PC-9 (cell line): Measurements from ENCODE around the gene KAT8. TPM values are rescaled to one million over a fixed set of nuclear protein-coding genes. Genes with fewer than 3 reads are reported as not detected.
A peak's percentile ranks its signal among the peaks of the same experiment; 100 is the strongest.

Source experiments
- BruUV-seq: library from RNA; stranded (reverse); fragments of 400-500 nt; replicated peaks from 2 replicates; lab custom pipeline; 2021; lab: Mats Ljungman, UMichigan
- CTCF ChIA-PET: fragments of 300-600 bp; sonication (Branson Sonifier 250); formaldehyde crosslinking; loops from one replicate; lab custom pipeline; 2022; ENCODE audit warnings: antibody characterized with exemption; lab: Charles Lee
- POLR2A ChIA-PET: fragments of 300-600 bp; sonication (Branson Sonifier 250); formaldehyde crosslinking; loops from one replicate; lab custom pipeline; 2022; ENCODE audit warnings: antibody characterized with exemption; ENCODE audit not compliant: unreplicated experiment; lab: Charles Lee
- DNase-seq, 2 experiments: peaks; one replicate each; pipeline versions ENCODE4 v3.0.0 to v3.0.0-alpha.2; 2015 to 2022; ENCODE audit warnings: mixed read lengths in 1 of 2
- H2AFZ ChIP-seq: fragments of 200-600 bp; sonication (generic); 2 replicates; pipeline ENCODE4 v1.8.1; 2017; ENCODE audit warnings: antibody characterized with exemption
- H3F3A ChIP-seq: fragments of 200-600 bp; sonication (generic); 2 replicates; pipeline ENCODE4 v1.8.1; 2017; ENCODE audit warnings: antibody characterized with exemption, mild to moderate bottlenecking, low read depth; ENCODE audit not compliant: insufficient read depth
- H3K27ac ChIP-seq: fragments of 200-600 bp; sonication (generic); 2 replicates; pipeline ENCODE4 v1.6.1; 2016; ENCODE audit warnings: mixed run types
- H3K27me3 ChIP-seq: fragments of 200-600 bp; sonication (generic); 2 replicates; pipeline ENCODE4 v1.6.1; 2016; ENCODE audit warnings: low read depth, mixed run types; ENCODE audit not compliant: insufficient read depth
- H3K36me3 ChIP-seq: fragments of 200-600 bp; sonication (generic); 2 replicates; pipeline ENCODE4 v1.6.1; 2016; ENCODE audit warnings: low read depth, mixed run types
- H3K4me1 ChIP-seq: fragments of 200-600 bp; sonication (generic); replicated peaks from 2 replicates; pipeline ENCODE4 v1.6.1; 2016; ENCODE audit warnings: mixed run types; ENCODE audit not compliant: insufficient read depth
- H3K4me2 ChIP-seq: fragments of 200-600 bp; sonication (generic); 2 replicates; pipeline ENCODE4 v1.6.1; 2017; ENCODE audit warnings: mixed run types
- H3K4me3 ChIP-seq: fragments of 200-600 bp; sonication (generic); 2 replicates; pipeline ENCODE4 v1.6.1; 2016; ENCODE audit warnings: mixed run types
- H3K79me2 ChIP-seq: fragments of 200-600 bp; sonication (generic); 2 replicates; pipeline ENCODE4 v1.6.1; 2017; ENCODE audit warnings: low read depth, mixed run types
- H3K9me2 ChIP-seq: fragments of 200-600 bp; sonication (generic); 2 replicates; pipeline ENCODE4 v1.8.1; 2017; ENCODE audit warnings: mild to moderate bottlenecking; ENCODE audit not compliant: insufficient read depth
- H3K9me3 ChIP-seq: fragments of 200-600 bp; sonication (generic); 2 replicates; pipeline ENCODE4 v1.8.1; 2016; ENCODE audit warnings: low read depth; ENCODE audit not compliant: insufficient read depth
- H4K20me1 ChIP-seq: fragments of 200-600 bp; sonication (generic); 2 replicates; pipeline ENCODE4 v1.8.1; 2017; ENCODE audit not compliant: insufficient read depth
- EZH2 ChIP-seq: fragments of 200-600 bp; sonication (generic); IDR thresholded peaks from 2 replicates; pipeline ENCODE4 v1.8.0; 2017; ENCODE audit warnings: antibody characterized with exemption, low read depth
- intact Hi-C: fragments of 100-400 bp; cut with micrococcal nuclease; formaldehyde crosslinking; loops from one replicate; pipeline ENCODE4 v1.10.0; 2022; ENCODE audit not compliant: unreplicated experiment
- total RNA-seq: library from RNA; stranded (reverse); gene quantifications from 2 replicates; pipeline ENCODE4 v1.2.3, GENCODE V29; 2021
- TF ChIP-seq, protein P1 (sequence below): fragments of 200-600 bp; sonication (generic); conservative IDR thresholded peaks from 2 replicates; pipeline ENCODE4 v1.6.1; 2017; ENCODE audit warnings: mixed run types, antibody characterized with exemption, mild to moderate bottlenecking, moderate library complexity

KAT8 gene
- total RNA-seq, 1 experiment from 2014 or later = 81.4 TPM

DNA sequence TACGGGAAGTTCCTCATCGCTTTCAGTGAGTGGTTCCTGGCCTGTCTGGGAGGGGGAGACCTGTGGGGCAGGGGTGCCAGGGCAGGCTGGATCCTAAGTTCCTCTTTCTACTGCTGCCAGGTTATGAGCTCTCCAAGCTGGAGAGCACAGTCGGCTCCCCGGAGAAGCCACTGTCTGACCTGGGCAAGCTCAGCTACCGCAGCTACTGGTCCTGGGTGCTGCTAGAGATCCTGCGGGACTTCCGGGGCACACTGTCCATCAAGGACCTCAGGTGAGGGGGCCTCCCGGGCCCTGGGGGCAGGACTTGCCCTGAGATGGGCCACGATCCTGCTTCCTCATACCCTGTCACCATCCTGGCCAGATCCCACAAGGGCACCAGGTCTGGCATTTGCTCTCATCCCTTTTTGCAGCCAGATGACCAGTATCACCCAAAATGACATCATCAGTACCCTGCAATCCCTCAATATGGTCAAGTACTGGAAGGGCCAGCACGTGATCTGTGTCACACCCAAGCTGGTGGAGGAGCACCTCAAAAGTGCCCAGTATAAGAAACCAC is 12.9 kb downstream of the KAT8 start:
- Histone ChIP-seq H3K4me2 (peak overlapping the region; percentile 61), H4K20me1 (no peaks in the 10 kb centered on the region), H3K36me3 (no peaks in the 10 kb centered on the region; the same call in 1 of the 2 replicates), H3K4me1 (peaks cover 66% of the 10 kb centered on the region), H2AFZ (no peak overlapping the region), H3K27ac (peak overlapping the region; percentile 91), H3K79me2 (peaks cover 12% of the 10 kb centered on the region), H3K9me2 (no peaks in the 10 kb centered on the region), H3K4me3 (no peak overlapping the region), H3K27me3 (no peaks in the 10 kb centered on the region), H3F3A (peaks cover 61% of the 10 kb centered on the region), H3K9me3 (no peaks in the 10 kb centered on the region)
- no TSS peak for BruUV-seq
- ChIA-PET POLR2A (interaction anchor here (0.6 to 1.8 kb wide), 5 partner anchors 13 to 330 kb away, joined by 3 to 10 read pairs (median 7); partner anchors contain the start of genes FUS and KAT8), CTCF (interaction anchor here (0.8 to 2.0 kb wide), 2 partner anchors 12 to 314 kb away, joined by 3 to 32 read pairs; no protein-coding TSS in a partner anchor)
- TF ChIP-seq, protein P1, sequence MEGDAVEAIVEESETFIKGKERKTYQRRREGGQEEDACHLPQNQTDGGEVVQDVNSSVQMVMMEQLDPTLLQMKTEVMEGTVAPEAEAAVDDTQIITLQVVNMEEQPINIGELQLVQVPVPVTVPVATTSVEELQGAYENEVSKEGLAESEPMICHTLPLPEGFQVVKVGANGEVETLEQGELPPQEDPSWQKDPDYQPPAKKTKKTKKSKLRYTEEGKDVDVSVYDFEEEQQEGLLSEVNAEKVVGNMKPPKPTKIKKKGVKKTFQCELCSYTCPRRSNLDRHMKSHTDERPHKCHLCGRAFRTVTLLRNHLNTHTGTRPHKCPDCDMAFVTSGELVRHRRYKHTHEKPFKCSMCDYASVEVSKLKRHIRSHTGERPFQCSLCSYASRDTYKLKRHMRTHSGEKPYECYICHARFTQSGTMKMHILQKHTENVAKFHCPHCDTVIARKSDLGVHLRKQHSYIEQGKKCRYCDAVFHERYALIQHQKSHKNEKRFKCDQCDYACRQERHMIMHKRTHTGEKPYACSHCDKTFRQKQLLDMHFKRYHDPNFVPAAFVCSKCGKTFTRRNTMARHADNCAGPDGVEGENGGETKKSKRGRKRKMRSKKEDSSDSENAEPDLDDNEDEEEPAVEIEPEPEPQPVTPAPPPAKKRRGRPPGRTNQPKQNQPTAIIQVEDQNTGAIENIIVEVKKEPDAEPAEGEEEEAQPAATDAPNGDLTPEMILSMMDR = no peak
- no peak for TF ChIP-seq EZH2
- DNase-seq = no peak
- intact Hi-C loops = loop anchor here (2.0 kb wide), 1 partner anchor 14 kb away; the partner anchor contains the start of gene KAT8

DNA sequence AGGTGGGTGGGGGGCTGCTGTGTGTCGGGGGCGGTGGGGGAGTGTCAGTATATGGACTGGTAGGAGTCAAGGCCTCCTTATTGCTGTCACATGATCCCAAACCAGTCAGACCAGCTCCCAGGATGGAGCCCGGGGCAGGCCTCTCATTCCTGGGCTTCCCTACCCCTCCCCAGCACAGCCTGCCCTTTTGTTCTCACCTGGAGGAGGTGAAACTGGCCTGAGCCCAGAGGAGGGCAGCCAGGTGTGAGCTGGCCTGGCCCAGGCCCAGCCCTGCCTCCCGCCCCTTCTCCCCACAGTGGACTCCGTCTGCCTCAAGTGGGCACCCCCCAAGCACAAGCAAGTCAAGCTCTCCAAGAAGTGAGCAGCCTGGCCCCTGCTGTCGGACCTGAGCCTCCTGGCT is 13.4 kb downstream of the KAT8 start:
- Histone ChIP-seq H3K4me2 (peak overlapping the region; percentile 61), H3K9me3 (no peaks in the 10 kb centered on the region), H3K36me3 (no peaks in the 10 kb centered on the region; the same call in 1 of the 2 replicates), H4K20me1 (no peaks in the 10 kb centered on the region), H3K4me1 (peaks cover 70% of the 10 kb centered on the region), H3K79me2 (peaks cover 12% of the 10 kb centered on the region), H2AFZ (no peak overlapping the region), H3K4me3 (no peak overlapping the region), H3F3A (peaks cover 62% of the 10 kb centered on the region), H3K9me2 (no peaks in the 10 kb centered on the region), H3K27me3 (no peaks in the 10 kb centered on the region), H3K27ac (peak overlapping the region; percentile 91)
- POLR2A ChIA-PET = interaction anchor here (0.6 to 1.8 kb wide), 8 partner anchors 10 to 330 kb away, joined by 3 to 22 read pairs (median 6); partner anchors contain the start of genes FUS and KAT8
- CTCF ChIA-PET = interaction anchor here (0.5 to 2.0 kb wide), 4 partner anchors 12 to 313 kb away, joined by 3 to 32 read pairs (median 5); partner anchors contain the start of gene SETD1A
- no TSS peak for BruUV-seq
- intact Hi-C loops = loop anchor here (1.0 to 2.0 kb wide), 3 partner anchors 8 to 19 kb away; partner anchors contain the start of genes KAT8 and PRSS36
- TF ChIP-seq, protein P1 = no peak
- no peak for TF ChIP-seq EZH2
- peak; percentile 94 to 98 for DNase-seq

DNA sequence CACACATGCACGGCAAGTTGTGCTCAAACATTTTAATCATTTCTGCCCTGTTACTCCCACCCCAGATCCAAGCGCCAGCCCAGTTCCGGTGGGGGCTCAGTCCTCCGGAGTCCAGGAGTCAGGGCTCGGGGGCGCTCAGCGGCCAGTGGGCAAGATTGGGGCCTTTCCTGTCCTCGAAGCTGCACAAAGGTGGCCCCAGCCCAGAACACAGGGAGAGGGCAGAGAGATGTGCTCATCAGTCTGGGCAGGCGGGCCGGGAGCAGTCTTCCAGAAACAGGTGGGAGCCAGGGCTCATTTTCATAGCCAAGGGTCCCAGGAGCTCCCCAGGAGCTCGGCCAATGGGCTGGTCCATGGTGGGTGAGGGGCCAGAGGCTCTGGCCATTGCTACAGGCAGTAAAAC is 14.0 kb downstream of the KAT8 start:
- intact Hi-C loops = loop anchor here (1.0 to 2.0 kb wide), 3 partner anchors 8 to 19 kb away; partner anchors contain the start of genes KAT8 and PRSS36
- BruUV-seq = no TSS peak
- H3K79me2 ChIP-seq = peaks cover 12% of the 10 kb centered on the region
- no peaks in the 10 kb centered on the region for H4K20me1 ChIP-seq
- H3K9me2 ChIP-seq = no peaks in the 10 kb centered on the region
- no peak overlapping the region for H3K4me3 ChIP-seq
- TF ChIP-seq, protein P1 = no peak
- TF ChIP-seq EZH2 = no peak
- no peak overlapping the region for H2AFZ ChIP-seq
- peak overlapping the region; percentile 91 for H3K27ac ChIP-seq
- DNase-seq = no peak
- no peaks in the 10 kb centered on the region for H3K27me3 ChIP-seq
- peaks cover 75% of the 10 kb centered on the region for H3K4me1 ChIP-seq
- ChIA-PET POLR2A (interaction anchor here (0.6 to 1.8 kb wide), 8 partner anchors 10 to 329 kb away, joined by 3 to 22 read pairs (median 6); partner anchors contain the start of genes FUS and KAT8), CTCF (interaction anchor here (0.5 to 2.0 kb wide), 5 partner anchors 11 to 313 kb away, joined by 3 to 32 read pairs (median 6); partner anchors contain the start of gene SETD1A)
- no peaks in the 10 kb centered on the region for H3K9me3 ChIP-seq
- H3K4me2 ChIP-seq = peak overlapping the region; percentile 58
- H3K36me3 ChIP-seq = no peaks in the 10 kb centered on the region; the same call in 1 of the 2 replicates
- peaks cover 64% of the 10 kb centered on the region for H3F3A ChIP-seq
